SK-N-SH treated with all-trans-retinoic acid at 6 μM for 48 hours (cell line): ENCODE data around the gene BTLA.

ENCODE experiments used
- ARNTL ChIP-seq: fragments of 450-650 bp; formaldehyde crosslinking; IDR thresholded peaks from 2 replicates; pipeline ENCODE4 v1.5.0; 2020; ENCODE audit warnings: low read depth, mild to moderate bottlenecking, moderate library complexity, borderline replicate concordance
- CREB5 ChIP-seq: fragments of 250-450 bp; sonication (Bioruptor Pico); IDR thresholded peaks from 2 replicates; pipeline ENCODE4 v1.5.1; 2020; ENCODE audit warnings: low read depth, mild to moderate bottlenecking, moderate library complexity
- CSRNP3 ChIP-seq: fragments of 250-450 bp; sonication (Bioruptor Pico); IDR thresholded peaks from 2 replicates; pipeline ENCODE4 v1.5.1; 2021; ENCODE audit warnings: mild to moderate bottlenecking, moderate library complexity
- ESRRG ChIP-seq: fragments of 250-450 bp; sonication (Bioruptor Pico); IDR thresholded peaks from 2 replicates; pipeline ENCODE4 v1.6.1; 2021; ENCODE audit warnings: mild to moderate bottlenecking
- ISL1 ChIP-seq: fragments of 250-450 bp; sonication (Bioruptor Pico); IDR thresholded peaks from 2 replicates; pipeline ENCODE4 v2.1.2; 2022; ENCODE audit warnings: mild to moderate bottlenecking, moderate library complexity
- OSR1 ChIP-seq: fragments of 250-450 bp; sonication (Bioruptor Pico); IDR thresholded peaks from 2 replicates; pipeline ENCODE4 v1.8.0; 2022; ENCODE audit warnings: moderate library complexity, mild to moderate bottlenecking, inconsistent platforms
- PATZ1 ChIP-seq: fragments of 250-450 bp; sonication (Bioruptor Pico); IDR thresholded peaks from 2 replicates; pipeline ENCODE4 v1.8.0; 2020; ENCODE audit warnings: mild to moderate bottlenecking, moderate library complexity, borderline replicate concordance
- PPARA ChIP-seq: fragments of 250-450 bp; sonication (Bioruptor Pico); IDR thresholded peaks from 2 replicates; pipeline ENCODE4 v1.5.0; 2020; ENCODE audit warnings: mild to moderate bottlenecking, borderline replicate concordance
- TCF4 ChIP-seq: fragments of 250-450 bp; sonication (Bioruptor Pico); IDR thresholded peaks from 2 replicates; pipeline ENCODE4 v1.8.0; 2021; ENCODE audit warnings: mild to moderate bottlenecking, moderate library complexity, borderline replicate concordance
- ZFP3 ChIP-seq: fragments of 250-450 bp; sonication (Bioruptor Pico); IDR thresholded peaks from 2 replicates; pipeline ENCODE4 v1.5.0; 2020; ENCODE audit warnings: mild to moderate bottlenecking, moderate library complexity
- ZFP30 ChIP-seq: fragments of 450-650 bp; formaldehyde crosslinking; IDR thresholded peaks from 2 replicates; pipeline ENCODE4 v1.5.0; 2022; ENCODE audit warnings: mild to moderate bottlenecking, moderate library complexity
- ZNF70 ChIP-seq: fragments of 450-650 bp; formaldehyde crosslinking; IDR thresholded peaks from 2 replicates; pipeline ENCODE4 v1.5.0; 2020; ENCODE audit warnings: mild to moderate bottlenecking, moderate library complexity

GRCh38 chr3:112503304-112503972 is 4.2 kb upstream of the BTLA start:
- TF ChIP-seq CREB5 (CRISPR knock-in tag) (no peak), TCF4 (CRISPR knock-in tag) (no peak), ZNF70 (CRISPR knock-in tag) (no peak), PPARA (no peak), ESRRG (CRISPR knock-in tag) (no peak), ZFP30 (no peak), PATZ1 (CRISPR knock-in tag) (no peak), ISL1 (CRISPR knock-in tag) (no peak), OSR1 (CRISPR knock-in tag) (no peak), ZFP3 (no peak), CSRNP3 (CRISPR knock-in tag) (no peak), ARNTL (CRISPR knock-in tag) (no peak)
